GM18505 (cell line): ENCODE data around the gene TINCR.

ENCODE experiments used
- ATAC-seq: cut with Tn5 transposase; IDR thresholded peaks from one replicate; pipeline ENCODE4 v1.9.1; 2021; ENCODE audit not compliant: unreplicated experiment
- POLR2A ChIP-seq: IDR thresholded peaks from 4 replicates; pipeline ENCODE4 v1.6.1; 2011; ENCODE audit warnings: borderline replicate concordance; ENCODE audit not compliant: insufficient read depth, insufficient read length; ENCODE audit errors: extremely low read depth

Gene TINCR

DNA sequence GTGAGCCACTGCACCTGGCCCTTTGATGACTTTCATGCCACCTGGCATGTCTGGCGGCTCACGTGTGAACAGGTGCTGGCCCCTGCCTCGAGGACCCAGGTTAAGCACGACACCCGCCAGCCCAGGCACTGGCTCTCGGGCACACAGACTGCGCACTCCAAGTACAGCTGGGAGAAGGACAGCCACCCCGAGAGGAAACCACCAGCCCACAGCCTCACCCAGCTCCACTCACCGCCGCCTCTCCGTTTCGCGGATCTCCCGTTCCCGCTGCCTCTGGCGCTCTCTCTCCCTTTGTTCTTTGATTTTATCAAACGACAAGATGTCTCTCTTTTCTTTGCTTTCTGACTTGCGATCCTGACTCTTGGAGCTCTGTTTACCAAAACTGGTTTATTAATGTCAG lies 27.4 kb upstream of the TINCR start:
- no peak for ATAC-seq
- TF ChIP-seq POLR2A: no peak

DNA sequence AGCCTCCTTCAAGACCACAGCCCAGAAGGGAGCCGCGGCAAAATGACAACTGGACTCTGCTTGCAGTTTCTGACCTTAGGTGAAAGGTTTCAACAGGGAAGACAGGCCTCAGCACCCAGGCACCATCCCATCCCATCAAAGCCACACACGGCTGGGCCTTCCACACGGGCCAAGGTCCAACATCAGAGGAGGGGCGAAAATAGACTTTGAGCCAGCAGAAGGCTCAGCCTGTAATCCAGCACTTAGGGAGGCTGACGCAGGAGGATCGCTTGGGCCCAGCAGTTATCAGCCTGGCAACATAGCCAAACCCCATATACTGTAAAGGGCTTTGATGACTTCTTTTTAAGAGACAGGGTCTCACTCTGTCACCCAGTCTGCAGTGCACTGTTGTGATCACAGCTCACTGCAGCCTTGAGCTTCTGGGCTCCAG lies 26.8 kb upstream of the TINCR start:
- TF ChIP-seq POLR2A: no peak
- no peak for ATAC-seq

DNA sequence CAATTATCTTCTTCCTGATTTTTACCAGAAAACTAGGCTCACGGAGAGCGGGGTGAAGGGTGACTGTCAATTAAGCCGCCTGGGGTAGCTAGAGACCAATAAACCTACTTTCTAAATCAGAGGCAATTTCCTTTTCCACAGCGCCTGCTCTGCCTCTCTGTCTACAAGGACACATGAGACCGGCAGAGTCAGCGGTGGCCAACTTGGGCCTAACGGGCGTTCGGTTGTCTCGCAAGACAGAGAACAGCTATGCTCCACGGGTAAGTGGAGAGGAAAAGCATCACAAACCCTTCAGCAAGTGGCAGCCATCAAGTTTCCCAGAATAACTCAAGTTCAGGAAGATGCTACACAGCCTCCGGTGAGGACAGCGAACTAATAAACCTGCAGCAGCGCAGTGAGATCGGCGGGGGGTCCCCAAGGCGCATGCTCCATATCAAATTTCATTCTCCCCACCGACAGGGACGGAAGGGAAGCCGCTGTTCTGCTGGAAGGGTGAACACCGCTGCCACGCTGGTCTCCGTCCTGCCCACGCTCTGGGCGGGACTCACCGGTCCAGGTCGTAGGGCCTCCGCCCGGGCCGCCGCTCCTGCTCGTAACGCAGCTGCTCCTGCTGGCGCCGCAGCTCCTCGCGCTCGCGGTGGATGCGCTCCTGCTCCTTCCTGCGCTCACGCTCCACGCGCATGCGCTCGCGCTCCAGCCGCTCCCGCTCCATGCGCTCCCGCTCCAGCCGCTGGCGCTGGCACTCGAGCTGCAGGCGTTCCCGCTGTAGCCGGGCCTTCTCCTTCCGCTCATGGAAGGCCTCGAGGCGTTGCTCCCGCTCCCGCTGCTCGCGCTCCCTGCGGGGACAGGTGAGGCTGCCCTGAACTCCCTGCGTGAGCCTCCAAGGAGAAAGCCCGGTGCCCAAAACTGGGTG lies 25.8 kb upstream of the TINCR start:
- no peak for TF ChIP-seq POLR2A
- ATAC-seq: no peak

DNA sequence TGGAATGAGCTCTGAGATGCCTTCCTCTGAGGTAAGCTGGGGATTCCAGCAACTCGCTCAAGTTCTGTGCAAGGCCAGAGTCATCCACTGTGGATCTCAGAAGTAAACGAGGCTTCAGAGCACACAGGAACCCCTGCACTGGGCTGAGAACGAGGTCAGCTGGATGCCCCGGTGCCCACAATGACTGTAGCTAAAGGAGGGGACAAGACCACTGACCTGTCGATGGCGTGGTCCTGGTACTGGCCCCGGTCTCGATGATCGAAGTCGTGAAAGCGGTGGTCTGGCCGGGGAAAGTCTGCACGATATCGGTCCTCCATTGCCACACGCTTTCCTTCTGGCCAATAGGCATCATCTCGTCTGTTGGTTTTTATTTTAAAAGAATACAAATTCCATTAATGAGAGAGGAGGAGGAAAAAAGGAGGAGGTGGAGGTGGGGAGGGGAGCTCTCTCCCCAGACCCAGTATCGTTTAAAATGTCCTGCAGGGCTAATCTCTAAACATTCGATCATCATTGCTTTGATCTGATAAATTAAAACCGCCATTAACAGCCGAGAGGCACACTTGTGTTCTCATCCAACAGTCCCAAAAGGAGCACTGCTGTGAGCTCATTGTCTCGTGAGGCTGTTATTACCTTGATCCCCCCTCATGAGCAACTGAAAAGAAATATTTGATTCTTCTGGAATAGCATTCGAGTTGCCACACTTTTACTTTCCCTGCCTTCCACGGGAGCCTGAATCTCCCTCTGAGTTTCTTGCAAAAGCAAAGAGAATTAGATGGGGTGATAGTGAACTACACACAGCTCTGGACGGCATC lies 25.0 kb upstream of the TINCR start:
- ATAC-seq: no peak
- no peak for TF ChIP-seq POLR2A

DNA sequence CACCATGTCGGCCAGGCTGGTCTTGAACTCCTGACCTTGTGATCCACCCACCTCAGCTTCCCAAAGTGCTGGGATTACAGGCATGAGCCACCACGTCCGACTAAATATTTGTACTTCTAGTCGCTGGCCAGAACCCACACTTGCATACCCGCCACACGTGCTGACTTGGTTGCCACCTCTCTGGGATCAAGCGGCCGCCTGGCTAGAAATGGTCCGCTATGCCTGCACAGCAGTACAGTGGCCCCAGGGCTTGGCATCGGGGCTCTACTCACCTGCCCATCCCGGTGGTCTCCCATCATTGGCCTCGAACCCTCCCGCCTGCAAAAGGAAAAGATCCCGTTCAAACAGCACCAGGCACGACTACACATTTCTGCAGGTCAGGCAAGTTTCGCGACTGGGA lies 23.7 kb upstream of the TINCR start:
- TF ChIP-seq POLR2A: no peak
- ATAC-seq: no peak

DNA sequence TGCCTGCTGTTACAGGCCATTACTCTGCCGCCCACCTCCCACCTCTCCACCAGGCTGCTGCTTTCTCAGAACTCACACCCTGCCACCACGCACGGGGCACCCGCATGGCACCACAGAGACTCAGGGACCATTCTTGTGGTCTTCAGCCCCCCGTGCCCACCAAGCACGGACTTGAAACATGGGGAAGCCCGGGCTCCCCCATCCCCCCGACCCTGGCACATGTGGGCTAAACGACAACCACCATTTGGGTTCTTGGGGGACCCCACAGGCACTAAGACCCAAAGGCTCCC lies 23.1 kb upstream of the TINCR start:
- ATAC-seq: no peak
- no peak for TF ChIP-seq POLR2A

DNA sequence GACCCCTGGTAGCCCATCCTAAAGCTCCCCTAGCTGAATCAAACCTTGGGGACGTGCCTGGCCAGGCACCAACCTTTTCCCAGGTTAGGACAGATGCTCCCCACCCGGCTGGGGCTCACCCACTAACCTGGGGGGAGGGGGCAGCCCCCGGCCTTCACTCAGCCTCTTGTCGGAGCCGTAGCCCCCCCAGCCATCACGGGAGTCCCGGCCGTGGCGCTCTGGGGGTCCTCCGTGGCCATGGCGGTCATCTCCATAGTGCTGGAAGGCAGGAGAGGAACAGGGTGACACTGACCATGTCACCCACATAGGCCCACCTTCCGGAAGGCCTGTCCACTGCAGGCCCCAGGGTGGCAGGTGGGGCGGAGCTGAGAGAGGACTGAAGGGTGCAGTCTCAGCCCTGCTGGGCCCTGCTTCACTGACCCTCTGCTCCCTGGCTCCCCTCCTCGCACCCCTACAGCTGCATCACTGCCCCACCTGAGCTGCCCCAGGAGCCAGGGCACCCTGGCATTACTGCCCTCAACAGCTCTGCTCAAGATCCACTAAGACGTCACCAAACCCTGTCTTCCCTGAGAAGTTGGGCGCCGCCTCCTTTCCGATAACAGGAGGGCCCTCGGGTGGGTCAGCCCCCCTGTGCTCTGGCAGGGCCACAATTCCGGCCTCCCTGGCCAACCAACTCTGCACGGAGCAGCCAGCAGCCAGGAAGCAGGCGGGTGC lies 22.6 kb upstream of the TINCR start:
- no peak for TF ChIP-seq POLR2A
- no peak for ATAC-seq

DNA sequence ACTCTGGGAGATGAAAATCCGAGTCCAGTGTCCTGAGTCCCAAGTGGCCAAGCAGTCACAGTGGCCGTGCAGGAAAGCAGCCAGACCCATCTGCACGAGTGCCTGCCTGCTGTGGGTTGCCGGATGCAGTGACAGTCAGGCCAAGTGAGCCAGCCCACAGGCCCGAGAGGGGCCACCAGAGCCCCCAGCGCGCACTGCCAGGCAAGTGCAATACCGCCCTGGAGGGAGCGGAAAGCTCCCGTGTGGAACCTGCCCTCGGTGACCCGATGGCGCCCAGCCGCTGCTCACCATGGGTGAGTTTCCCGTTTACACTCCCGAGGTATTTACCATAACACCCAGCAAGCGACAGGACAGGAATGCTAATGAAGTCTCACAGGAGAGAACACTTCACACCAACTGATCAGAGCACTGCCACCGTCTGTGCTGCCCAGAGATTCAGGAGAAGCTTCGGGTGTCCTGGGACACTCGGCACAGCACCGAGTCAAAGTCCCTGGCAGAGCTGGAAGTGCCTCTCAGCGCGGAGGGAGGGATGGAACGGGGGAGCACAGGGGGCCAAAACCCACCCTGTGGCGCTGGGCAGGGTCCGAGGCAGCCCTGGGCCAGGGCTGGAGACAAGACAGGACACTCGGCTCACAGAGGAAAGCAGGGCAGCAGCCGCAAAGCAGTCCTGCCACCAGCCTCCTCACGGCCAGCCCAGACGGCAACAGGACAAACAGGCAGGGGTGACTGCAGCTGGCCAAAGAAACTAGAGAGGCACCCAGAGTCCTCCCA lies 21.3 kb upstream of the TINCR start:
- no peak for ATAC-seq
- TF ChIP-seq POLR2A: no peak

DNA sequence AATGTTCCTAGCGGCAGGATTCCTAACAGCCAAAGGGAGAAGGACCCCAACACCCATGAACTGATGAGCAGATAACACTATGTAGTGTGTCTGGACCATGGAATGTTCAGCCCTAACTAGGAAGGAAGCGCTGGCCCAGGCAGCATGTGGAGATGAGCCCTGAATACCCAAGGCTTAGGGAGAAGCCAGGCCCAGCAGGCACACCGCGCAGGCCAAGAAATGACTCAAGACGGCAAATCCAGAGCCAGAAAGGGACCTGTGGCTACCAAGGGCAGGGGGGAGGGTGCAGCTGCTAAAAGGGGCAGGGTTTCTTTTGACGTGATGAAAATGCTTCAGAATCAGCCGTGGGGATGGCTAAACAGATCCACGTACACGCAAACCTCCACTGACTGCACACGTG lies 20.7 kb upstream of the TINCR start:
- no peak for ATAC-seq

DNA sequence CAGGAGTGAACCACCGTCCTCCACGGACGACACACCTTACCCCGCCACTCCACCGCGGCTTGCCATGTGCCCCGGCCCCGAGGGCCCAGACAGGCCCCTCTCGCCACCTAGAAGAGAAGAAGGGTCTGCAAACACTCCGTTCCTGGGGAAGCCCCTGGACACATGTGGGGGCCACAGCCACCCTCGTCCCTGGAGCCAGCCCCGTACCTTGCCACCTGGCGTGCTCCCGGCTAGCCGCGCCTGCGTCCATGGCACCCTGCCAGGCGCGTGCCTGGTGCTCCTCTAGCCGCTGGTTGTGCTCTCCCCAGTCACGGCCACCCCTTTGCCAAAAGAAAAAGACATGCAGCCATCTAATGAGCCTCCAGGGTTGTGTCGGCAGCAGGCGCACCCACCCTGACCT lies 19.9 kb upstream of the TINCR start:
- no peak for ATAC-seq

More for the DNA sequence above, 20.7 kb upstream of the TINCR start:
- TF ChIP-seq POLR2A: no peak

DNA sequence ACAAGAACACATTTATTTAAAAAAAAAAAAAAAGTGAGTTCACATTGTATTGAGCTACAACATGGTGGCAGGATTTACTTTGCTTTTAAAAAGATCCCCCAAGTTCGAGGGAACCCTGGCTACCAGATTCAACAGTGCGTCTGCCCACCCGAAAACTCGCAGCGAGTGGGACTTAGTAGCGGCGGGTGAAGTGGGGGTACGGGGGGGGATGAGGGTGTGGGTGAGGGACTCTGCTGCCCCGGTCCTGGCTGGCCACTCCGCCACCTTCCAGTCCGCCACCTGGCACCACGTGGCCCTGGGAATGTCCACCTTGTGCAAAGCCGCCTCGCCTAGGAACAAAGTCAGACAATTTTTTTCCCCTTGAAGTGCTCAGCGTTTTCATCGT lies 19.3 kb upstream of the TINCR start:
- ATAC-seq: no peak
- TF ChIP-seq POLR2A: no peak

More for the DNA sequence above, 19.9 kb upstream of the TINCR start:
- no peak for TF ChIP-seq POLR2A

DNA sequence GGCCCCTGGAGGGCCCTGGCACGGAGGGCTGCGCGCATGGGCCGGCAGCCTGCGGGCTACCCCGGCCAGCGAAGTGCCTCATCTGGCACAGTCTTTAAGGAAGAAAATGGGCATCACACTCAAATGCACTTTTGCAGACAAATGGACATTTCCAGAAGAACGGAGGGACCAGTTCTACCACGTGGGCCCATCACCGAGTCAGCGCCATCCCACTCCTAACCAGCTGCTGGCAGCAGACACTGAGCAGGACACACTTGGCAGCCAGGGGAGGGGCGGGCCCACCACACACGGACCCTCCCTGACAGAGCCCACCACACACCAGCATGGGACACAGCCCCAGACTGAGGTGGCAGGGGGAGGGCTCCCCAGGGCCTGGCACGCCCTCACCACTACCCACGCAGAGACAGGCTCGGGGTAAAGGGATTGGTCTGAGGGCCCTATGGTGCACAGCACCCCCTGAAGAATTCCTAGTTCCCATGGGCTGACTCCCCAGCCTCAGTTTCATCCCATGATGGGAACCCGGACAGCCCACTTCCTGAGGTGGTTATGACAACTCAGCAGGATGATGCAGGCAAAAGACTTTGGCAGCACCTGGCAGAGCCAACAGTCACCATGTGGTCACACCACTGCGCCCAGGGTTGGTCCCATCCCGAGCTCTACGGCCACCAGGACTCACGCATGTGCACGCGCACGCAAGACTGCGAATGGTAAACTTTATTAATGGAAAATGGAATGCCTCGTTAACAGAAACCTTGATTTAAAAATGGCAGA lies 18.7 kb upstream of the TINCR start:
- ATAC-seq: no peak
- no peak for TF ChIP-seq POLR2A
